Memory B cell (primary cell): ENCODE measurements around the gene ZNF750.
A peak's percentile ranks its signal among the peaks of the same experiment; 100 is the strongest.

ENCODE experiments used
- ATAC-seq: fragments of 150-1000 bp; cut with Tn5 transposase; 2 replicates; pipeline ENCODE4 v1.10.0; 2021; ENCODE audit warnings: low read depth, mild to moderate bottlenecking, moderate library complexity
- DNase-seq, 2 donors: peaks; one replicate each; pipeline ENCODE4 v3.0.0; 2022; ENCODE audit warnings: low spot score in 2 of 2
- H3K27ac Mint-ChIP-seq: one replicate; pipeline ENCODE4 v1.8.0; 2022; ENCODE audit warnings: mild to moderate bottlenecking, moderate library complexity, mixed read lengths
- H3K27me3 Mint-ChIP-seq: one replicate; pipeline ENCODE4 v1.8.0; 2022; ENCODE audit warnings: mixed read lengths
- H3K36me3 Mint-ChIP-seq: one replicate; pipeline ENCODE4 v1.8.0; 2022; ENCODE audit warnings: mild to moderate bottlenecking, mixed read lengths
- H3K4me1 Mint-ChIP-seq: one replicate; pipeline ENCODE4 v1.8.0; 2022; ENCODE audit warnings: mixed read lengths
- H3K4me3 Mint-ChIP-seq: one replicate; pipeline ENCODE4 v1.8.0; 2022; ENCODE audit warnings: mild to moderate bottlenecking, moderate library complexity, mixed read lengths
- H3K9me3 Mint-ChIP-seq: one replicate; pipeline ENCODE4 v1.8.0; 2022; ENCODE audit warnings: mixed read lengths

The ZNF750 gene

GRCh38 chr17:82826211-82826610, 13.6 kb downstream of the ZNF750 start:
- ATAC-seq: no peak
- H3K36me3 Mint-ChIP-seq: peaks cover 27% of the 10 kb centered on the region

GRCh38 chr17:82825540-82826124, 14.2 kb downstream of the ZNF750 start:
- Mint-ChIP-seq H3K4me3 (no peak overlapping the region), H3K27me3 (no peaks in the 10 kb centered on the region), H3K36me3 (peaks cover 30% of the 10 kb centered on the region), H3K4me1 (no peaks in the 10 kb centered on the region), H3K27ac (no peak overlapping the region), H3K9me3 (no peaks in the 10 kb centered on the region)
- ATAC-seq (no peak), DNase-seq (no peak)

More at GRCh38 chr17:82826211-82826610, 13.6 kb downstream of the ZNF750 start:
- no peaks in the 10 kb centered on the region for H3K9me3 Mint-ChIP-seq
- H3K4me3 Mint-ChIP-seq: no peak overlapping the region
- no peaks in the 10 kb centered on the region for H3K27me3 Mint-ChIP-seq
- H3K27ac Mint-ChIP-seq: no peak overlapping the region
- no peak for DNase-seq
- no peaks in the 10 kb centered on the region for H3K4me1 Mint-ChIP-seq

- Mint-ChIP-seq H3K9me3 (peaks cover 5% of the 10 kb centered on the region), H3K4me3 (no peak overlapping the region), H3K36me3 (peaks cover 22% of the 10 kb centered on the region), H3K27me3 (no peaks in the 10 kb centered on the region), H3K27ac (no peak overlapping the region), H3K4me1 (peaks cover 4% of the 10 kb centered on the region)
- DNase-seq: no peak
- no peak for ATAC-seq
These were observed 16.8 kb downstream of the ZNF750 start for GRCh38 chr17:82823004-82823403.

GRCh38 chr17:82822281-82822680, 17.5 kb downstream of the ZNF750 start:
- peaks cover 5% of the 10 kb centered on the region for H3K9me3 Mint-ChIP-seq
- ATAC-seq: no peak
- DNase-seq: no peak
- H3K36me3 Mint-ChIP-seq: peaks cover 20% of the 10 kb centered on the region
- H3K27ac Mint-ChIP-seq: no peak overlapping the region
- H3K4me1 Mint-ChIP-seq: peaks cover 8% of the 10 kb centered on the region
- no peak overlapping the region for H3K4me3 Mint-ChIP-seq
- H3K27me3 Mint-ChIP-seq: no peaks in the 10 kb centered on the region

GRCh38 chr17:82821554-82821953, 18.3 kb downstream of the ZNF750 start:
- DNase-seq (no peak), ATAC-seq (no peak)
- no peak overlapping the region for H3K27ac Mint-ChIP-seq
- H3K36me3 Mint-ChIP-seq: peaks cover 22% of the 10 kb centered on the region
- peaks cover 5% of the 10 kb centered on the region for H3K9me3 Mint-ChIP-seq
- H3K4me3 Mint-ChIP-seq: no peak overlapping the region
- no peaks in the 10 kb centered on the region for H3K27me3 Mint-ChIP-seq
- H3K4me1 Mint-ChIP-seq: peaks cover 8% of the 10 kb centered on the region

- H3K36me3 Mint-ChIP-seq: peaks cover 24% of the 10 kb centered on the region
- H3K4me3 Mint-ChIP-seq: no peak overlapping the region
- H3K4me1 Mint-ChIP-seq: peaks cover 9% of the 10 kb centered on the region
- H3K27me3 Mint-ChIP-seq: no peaks in the 10 kb centered on the region
- peaks cover 5% of the 10 kb centered on the region for H3K9me3 Mint-ChIP-seq
- no peak overlapping the region for H3K27ac Mint-ChIP-seq
- DNase-seq (no peak), ATAC-seq (no peak)
These were observed 19.3 kb downstream of the ZNF750 start for GRCh38 chr17:82820278-82821251.

GRCh38 chr17:82817947-82818346, 21.9 kb downstream of the ZNF750 start:
- H3K4me1 Mint-ChIP-seq: peaks cover 9% of the 10 kb centered on the region
- H3K4me3 Mint-ChIP-seq: no peak overlapping the region
- peaks cover 38% of the 10 kb centered on the region for H3K36me3 Mint-ChIP-seq
- H3K27ac Mint-ChIP-seq: peak overlapping the region; percentile 13
- H3K9me3 Mint-ChIP-seq: peaks cover 5% of the 10 kb centered on the region
- no peak for ATAC-seq
- no peak for DNase-seq
- H3K27me3 Mint-ChIP-seq: no peaks in the 10 kb centered on the region

- H3K27me3 Mint-ChIP-seq: no peaks in the 10 kb centered on the region
- H3K9me3 Mint-ChIP-seq: peaks cover 5% of the 10 kb centered on the region
- H3K36me3 Mint-ChIP-seq: peaks cover 31% of the 10 kb centered on the region
- no peak overlapping the region for H3K4me3 Mint-ChIP-seq
- no peak overlapping the region for H3K27ac Mint-ChIP-seq
- ATAC-seq (no peak), DNase-seq (no peak)
- peaks cover 9% of the 10 kb centered on the region for H3K4me1 Mint-ChIP-seq
These were observed 23.5 kb downstream of the ZNF750 start for GRCh38 chr17:82816358-82816757.

- peaks cover 32% of the 10 kb centered on the region for H3K36me3 Mint-ChIP-seq
- ATAC-seq (no peak), DNase-seq (no peak)
- H3K27me3 Mint-ChIP-seq: no peaks in the 10 kb centered on the region
- peaks cover 5% of the 10 kb centered on the region for H3K9me3 Mint-ChIP-seq
- no peak overlapping the region for H3K4me3 Mint-ChIP-seq
- H3K4me1 Mint-ChIP-seq: peaks cover 9% of the 10 kb centered on the region
- H3K27ac Mint-ChIP-seq: no peak overlapping the region
These were observed 24.0 kb downstream of the ZNF750 start for GRCh38 chr17:82815790-82816305.

- H3K27me3 Mint-ChIP-seq: no peaks in the 10 kb centered on the region
- peaks cover 2% of the 10 kb centered on the region for H3K9me3 Mint-ChIP-seq
- H3K27ac Mint-ChIP-seq: no peak overlapping the region
- H3K4me1 Mint-ChIP-seq: peaks cover 9% of the 10 kb centered on the region
- no peak overlapping the region for H3K4me3 Mint-ChIP-seq
- DNase-seq (no peak), ATAC-seq (no peak)
- peaks cover 29% of the 10 kb centered on the region for H3K36me3 Mint-ChIP-seq
These were observed 24.5 kb downstream of the ZNF750 start for GRCh38 chr17:82815354-82815753.

- no peak overlapping the region for H3K27ac Mint-ChIP-seq
- H3K4me1 Mint-ChIP-seq: peaks cover 9% of the 10 kb centered on the region
- no peaks in the 10 kb centered on the region for H3K9me3 Mint-ChIP-seq
- H3K4me3 Mint-ChIP-seq: no peak overlapping the region
- peaks cover 30% of the 10 kb centered on the region for H3K36me3 Mint-ChIP-seq
- no peaks in the 10 kb centered on the region for H3K27me3 Mint-ChIP-seq
- ATAC-seq: no peak
- DNase-seq: no peak
These were observed 25.0 kb downstream of the ZNF750 start for GRCh38 chr17:82814834-82815233.

- Mint-ChIP-seq H3K27ac (no peak overlapping the region), H3K27me3 (no peaks in the 10 kb centered on the region), H3K36me3 (peaks cover 30% of the 10 kb centered on the region), H3K9me3 (no peaks in the 10 kb centered on the region), H3K4me1 (peaks cover 6% of the 10 kb centered on the region), H3K4me3 (no peak overlapping the region)
- ATAC-seq (no peak), DNase-seq (no peak)
These were observed 26.3 kb downstream of the ZNF750 start for GRCh38 chr17:82813299-82814051.

GRCh38 chr17:82812601-82813000, 27.2 kb downstream of the ZNF750 start:
- DNase-seq (no peak), ATAC-seq (no peak)
- Mint-ChIP-seq H3K4me3 (no peak overlapping the region), H3K27ac (no peak overlapping the region), H3K4me1 (peaks cover 2% of the 10 kb centered on the region), H3K27me3 (no peaks in the 10 kb centered on the region), H3K36me3 (peaks cover 32% of the 10 kb centered on the region), H3K9me3 (no peaks in the 10 kb centered on the region)

- Mint-ChIP-seq H3K27ac (no peak overlapping the region), H3K36me3 (peaks cover 34% of the 10 kb centered on the region), H3K4me3 (no peak overlapping the region), H3K27me3 (no peaks in the 10 kb centered on the region), H3K4me1 (peaks cover 2% of the 10 kb centered on the region), H3K9me3 (no peaks in the 10 kb centered on the region)
- ATAC-seq (no peak), DNase-seq (no peak)
These were observed 27.8 kb downstream of the ZNF750 start for GRCh38 chr17:82812058-82812457.
